Left lung (tissue), 10 donors: ENCODE data around the gene FKBP5. TPM values are rescaled to one million over a fixed set of nuclear protein-coding genes. Genes with fewer than 3 reads are reported as not detected.
A peak's percentile ranks its signal among the peaks of the same experiment; 100 is the strongest.

Source experiments
- ATAC-seq: fragments of 200-7000 bp; cut with Tn5 transposase; one replicate; pipeline ENCODE4 v1.9.1; 2020; ENCODE audit warnings: moderate library complexity
- DNase-seq, 4 donors: peaks; one replicate each; pipeline ENCODE4 v3.0.0-alpha.2; 2013 to 2020
- H3K27ac ChIP-seq, 2 donors: fragments of 200-600 bp; sonication (generic) in 1 of 2; one replicate each; pipeline versions ENCODE4 v1.5.0 to v1.8.0; 2020 to 2021
- H3K27me3 ChIP-seq, 2 donors: fragments of 200-600 bp; sonication (generic) in 1 of 2; one replicate each; pipeline versions ENCODE4 v1.5.0 to v1.8.0; 2020 to 2021
- H3K36me3 ChIP-seq, 2 donors: fragments of 200-600 bp; sonication (generic) in 1 of 2; one replicate each; pipeline versions ENCODE4 v1.5.0 to v1.8.0; 2020 to 2021
- H3K4me1 ChIP-seq, 2 donors: fragments of 200-600 bp; one replicate each; pipeline ENCODE4 v1.8.0; 2021
- H3K4me3 ChIP-seq, 2 donors: fragments of 200-600 bp; sonication (generic) in 1 of 2; one replicate each; pipeline versions ENCODE4 v1.5.0 to v1.8.0; 2020 to 2021; ENCODE audit warnings: mild to moderate bottlenecking in 1 of 2
- H3K9me3 ChIP-seq, 2 donors: fragments of 200-600 bp; sonication (generic) in 1 of 2; one replicate each; pipeline versions ENCODE4 v1.5.0 to v1.8.0; 2020 to 2021
- CTCF ChIP-seq, 2 donors: fragments of 200-600 bp; sonication (generic) in 1 of 2; IDR thresholded peaks; one replicate each; pipeline versions ENCODE4 v1.5.0 to v1.8.0; 2021; ENCODE audit warnings: antibody characterized with exemption in 2 of 2
- intact Hi-C, 2 donors: fragments of 100-400 bp; cut with DNase I; formaldehyde crosslinking; loops; one replicate each; pipeline versions ENCODE4 v1.11.2 to v1.14.2; 2022
- polyA plus RNA-seq, 6 donors: library from polyadenylated mRNA; unstranded; fragments of 120-200 nt; gene quantifications; one replicate each; pipeline ENCODE4 v1.2.1, GENCODE V29; 2013; ENCODE audit not compliant: insufficient read length in 6 of 6
- total RNA-seq, 2 donors: library from RNA; stranded (reverse); fragmentation: NEBNext Ultra II Directional; extraction: Animal tissue kit (Norgen Biotek cat#: 25700); gene quantifications; one replicate each; pipeline ENCODE4 v1.2.1, GENCODE V29; 2021
- donor health status: DM: no; HTN: yes; CAD: no.
- donor health status: DM: no; HTN: no; CAD: no.

FKBP5 gene
- total and polyA plus RNA-seq, 8 donors: 15.6 to 139 (median 18.8) TPM

GRCh38 chr6:35550437-35550836, 138.3 kb downstream of the FKBP5 start:
- intact Hi-C loops: no loop called here
- TF ChIP-seq CTCF (IDR thresholded peaks at IDR 0.05): no peak
- Histone ChIP-seq H3K27ac (no peak overlapping the region), H3K27me3 (no peaks in the 10 kb centered on the region), H3K36me3 (no peaks in the 10 kb centered on the region), H3K9me3 (peaks cover 0 to 8% of the 10 kb centered on the region in 2 donors), H3K4me1 (no peaks in the 10 kb centered on the region), H3K4me3 (no peak overlapping the region)
- DNase-seq: no peak
- no peak for ATAC-seq

- Histone ChIP-seq H3K9me3 (peaks cover 0 to 8% of the 10 kb centered on the region in 2 donors), H3K27ac (no peak overlapping the region), H3K27me3 (no peaks in the 10 kb centered on the region), H3K4me1 (no peaks in the 10 kb centered on the region), H3K36me3 (no peaks in the 10 kb centered on the region), H3K4me3 (no peak overlapping the region)
- TF ChIP-seq CTCF (IDR thresholded peaks at IDR 0.05): no peak
- peak in 2 of 4 donors; percentile 14 to 40 for DNase-seq
- intact Hi-C loops: no loop called here
- ATAC-seq: no peak
Measured at GRCh38 chr6:35547676-35548075, 141.0 kb downstream of the FKBP5 start.

GRCh38 chr6:35544769-35545361, 143.8 kb downstream of the FKBP5 start:
- Histone ChIP-seq H3K27ac (no peak overlapping the region), H3K27me3 (no peaks in the 10 kb centered on the region), H3K4me1 (no peaks in the 10 kb centered on the region), H3K9me3 (no peaks in the 10 kb centered on the region), H3K4me3 (no peak overlapping the region), H3K36me3 (no peaks in the 10 kb centered on the region)
- intact Hi-C loops: no loop called here
- no peak for ATAC-seq
- no peak for TF ChIP-seq CTCF (IDR thresholded peaks at IDR 0.05)
- DNase-seq: no peak

GRCh38 chr6:35543459-35544193, 145.1 kb downstream of the FKBP5 start:
- Histone ChIP-seq H3K36me3 (no peaks in the 10 kb centered on the region), H3K27ac (peak overlapping the region in 1 of 2 donors; percentile 18), H3K27me3 (no peaks in the 10 kb centered on the region), H3K9me3 (no peaks in the 10 kb centered on the region), H3K4me3 (peak overlapping the region in 1 of 2 donors; percentile 6), H3K4me1 (no peaks in the 10 kb centered on the region)
- peak; percentile 94 for ATAC-seq
- no peak for TF ChIP-seq CTCF (IDR thresholded peaks at IDR 0.05)
- intact Hi-C loops: no loop called here
- peak in 2 of 4 donors; percentile 53 to 57 for DNase-seq

GRCh38 chr6:35541836-35542235, 146.9 kb downstream of the FKBP5 start:
- Histone ChIP-seq H3K4me1 (no peaks in the 10 kb centered on the region), H3K36me3 (no peaks in the 10 kb centered on the region), H3K27me3 (no peaks in the 10 kb centered on the region), H3K9me3 (no peaks in the 10 kb centered on the region), H3K4me3 (no peak overlapping the region), H3K27ac (no peak overlapping the region)
- ATAC-seq: no peak
- no peak for DNase-seq
- TF ChIP-seq CTCF (IDR thresholded peaks at IDR 0.05): no peak
- intact Hi-C loops: no loop called here
